Cardiac fibroblast (primary cell): ENCODE measurements around the gene TMEM209.
"Not testable (repeated sequence)": the region's sequence is repeated elsewhere in the genome, so short reads cannot be mapped to it uniquely, and the experiment has no call there.

Source experiments
- DNase-seq, 2 donors: peaks; one replicate each; pipeline versions ENCODE4 v3.0.0 to v3.0.0-alpha.2; 2010; ENCODE audit warnings: low read depth in 2 of 2
- H3K4me3 ChIP-seq, 2 donors: replicated peaks in 1 of 2; 1 replicate in 1 of 2; 2 replicates in 1 of 2; pipeline ENCODE4 v1.5.1; 2011; ENCODE audit warnings: low read depth in 2 of 2, low read length in 2 of 2, mild to moderate bottlenecking in 2 of 2, moderate library complexity in 1 of 2
- CTCF ChIP-seq: IDR thresholded peaks from one replicate; pipeline ENCODE4 v1.5.1; 2011; ENCODE audit warnings: low read depth, mild to moderate bottlenecking, low read length, inconsistent platforms

The TMEM209 gene

GRCh38 chr7:130197094-130197493 is 8.1 kb downstream of the TMEM209 start:
- TF ChIP-seq CTCF = no peak
- DNase-seq = no peak
- H3K4me3 ChIP-seq = no peak overlapping the region

- no peak for TF ChIP-seq CTCF
- H3K4me3 ChIP-seq = no peak overlapping the region
- DNase-seq = no peak
These were observed 8.7 kb downstream of the TMEM209 start for GRCh38 chr7:130196476-130196875.

- H3K4me3 ChIP-seq = no peak overlapping the region
- DNase-seq = no peak
- TF ChIP-seq CTCF = no peak
These were observed 9.8 kb downstream of the TMEM209 start for GRCh38 chr7:130195396-130195795.

GRCh38 chr7:130191791-130192190 is 13.4 kb downstream of the TMEM209 start:
- no peak for TF ChIP-seq CTCF

GRCh38 chr7:130189343-130189742 is 15.9 kb downstream of the TMEM209 start:
- no peak overlapping the region for H3K4me3 ChIP-seq
- DNase-seq = peak; percentile 34 to 46
- no peak for TF ChIP-seq CTCF

More at GRCh38 chr7:130191791-130192190, 13.4 kb downstream of the TMEM209 start:
- no peak overlapping the region for H3K4me3 ChIP-seq
- no peak for DNase-seq

- TF ChIP-seq CTCF = no peak
- DNase-seq = no peak
- H3K4me3 ChIP-seq = no peak overlapping the region
These were observed 17.8 kb downstream of the TMEM209 start for GRCh38 chr7:130187360-130187759.

GRCh38 chr7:130184349-130184748 is 20.9 kb downstream of the TMEM209 start:
- not testable (repeated sequence) for DNase-seq, H3K4me3 ChIP-seq

GRCh38 chr7:130182990-130183389 is 22.2 kb downstream of the TMEM209 start:
- peak in 1 of 2 donors; percentile 3 for DNase-seq
- no peak for TF ChIP-seq CTCF
- H3K4me3 ChIP-seq = no peak overlapping the region
